Endothelial cell of umbilical vein (primary cell): ENCODE data around the gene CNOT1.

Experiments used
- EZH2 ChIP-seq: IDR thresholded peaks from 2 replicates; pipeline ENCODE4 v1.6.1; 2012; ENCODE audit warnings: borderline replicate concordance, low read depth, mild to moderate bottlenecking, moderate library complexity, low read length, inconsistent platforms; ENCODE audit not compliant: severe bottlenecking
- FOS ChIP-seq: IDR thresholded peaks from 2 replicates; pipeline ENCODE4 v1.6.1; 2011; ENCODE audit warnings: mild to moderate bottlenecking, low read length, moderate library complexity, borderline replicate concordance; ENCODE audit not compliant: insufficient read depth
- POLR2AphosphoS5 ChIP-seq: IDR thresholded peaks from 2 replicates; pipeline ENCODE4 v1.6.1; 2012; ENCODE audit warnings: low read depth, mild to moderate bottlenecking, control low read depth, low read length, moderate library complexity; ENCODE audit not compliant: insufficient read depth
- TF ChIP-seq, protein P1 (sequence below), 2 donors: IDR thresholded peaks; 1 replicate in 1 of 2; 2 replicates in 1 of 2; pipeline ENCODE4 v1.5.1; 2011; ENCODE audit warnings: low read length in 2 of 2, mild to moderate bottlenecking in 2 of 2, moderate library complexity in 2 of 2, control low read depth in 1 of 2, inconsistent platforms in 1 of 2, low read depth in 1 of 2; ENCODE audit not compliant: insufficient read depth in 1 of 2; ENCODE audit errors: extremely low read depth in 1 of 2
- TF ChIP-seq, protein P2 (sequence below): IDR thresholded peaks from 2 replicates; pipeline ENCODE4 v1.6.1; 2011; ENCODE audit not compliant: insufficient read depth, insufficient read length

DNA sequence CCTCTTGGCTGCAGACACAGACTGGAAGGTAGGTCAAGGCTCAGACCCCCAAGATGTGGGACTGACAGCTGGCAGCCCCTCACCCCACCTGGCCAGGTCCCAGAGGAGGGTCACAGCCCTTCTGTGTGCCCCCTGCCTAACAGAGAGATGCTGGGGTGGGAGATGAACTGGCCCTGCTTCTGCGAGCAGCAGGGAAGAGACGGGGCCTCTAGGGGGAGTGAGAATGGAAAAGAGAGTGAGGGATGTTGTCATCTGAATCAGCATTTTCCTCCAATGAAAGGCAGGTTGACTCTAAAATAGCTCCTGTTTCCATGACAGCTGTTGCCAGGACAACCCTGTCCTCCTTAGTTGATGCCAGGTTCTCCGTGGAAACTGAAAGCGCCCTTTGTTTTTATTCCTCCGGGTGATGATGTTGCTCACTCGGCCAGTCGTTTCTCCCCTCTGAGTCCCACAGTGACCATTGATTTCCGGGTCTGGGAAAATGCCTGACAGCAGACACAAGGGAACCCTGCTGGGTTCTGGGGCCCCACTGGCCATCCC lies 134.6 kb downstream of the CNOT1 start:
- TF ChIP-seq, protein P1, sequence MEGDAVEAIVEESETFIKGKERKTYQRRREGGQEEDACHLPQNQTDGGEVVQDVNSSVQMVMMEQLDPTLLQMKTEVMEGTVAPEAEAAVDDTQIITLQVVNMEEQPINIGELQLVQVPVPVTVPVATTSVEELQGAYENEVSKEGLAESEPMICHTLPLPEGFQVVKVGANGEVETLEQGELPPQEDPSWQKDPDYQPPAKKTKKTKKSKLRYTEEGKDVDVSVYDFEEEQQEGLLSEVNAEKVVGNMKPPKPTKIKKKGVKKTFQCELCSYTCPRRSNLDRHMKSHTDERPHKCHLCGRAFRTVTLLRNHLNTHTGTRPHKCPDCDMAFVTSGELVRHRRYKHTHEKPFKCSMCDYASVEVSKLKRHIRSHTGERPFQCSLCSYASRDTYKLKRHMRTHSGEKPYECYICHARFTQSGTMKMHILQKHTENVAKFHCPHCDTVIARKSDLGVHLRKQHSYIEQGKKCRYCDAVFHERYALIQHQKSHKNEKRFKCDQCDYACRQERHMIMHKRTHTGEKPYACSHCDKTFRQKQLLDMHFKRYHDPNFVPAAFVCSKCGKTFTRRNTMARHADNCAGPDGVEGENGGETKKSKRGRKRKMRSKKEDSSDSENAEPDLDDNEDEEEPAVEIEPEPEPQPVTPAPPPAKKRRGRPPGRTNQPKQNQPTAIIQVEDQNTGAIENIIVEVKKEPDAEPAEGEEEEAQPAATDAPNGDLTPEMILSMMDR (IDR thresholded peaks at IDR 0.05; ENCODE audit: extremely low read depth in 1 of 2, insufficient read depth in 1 of 2, low read depth in 1 of 2, low read length in 2 of 2) = peak; percentile 51 to 61
- TF ChIP-seq, protein P2, sequence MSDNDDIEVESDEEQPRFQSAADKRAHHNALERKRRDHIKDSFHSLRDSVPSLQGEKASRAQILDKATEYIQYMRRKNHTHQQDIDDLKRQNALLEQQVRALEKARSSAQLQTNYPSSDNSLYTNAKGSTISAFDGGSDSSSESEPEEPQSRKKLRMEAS = peak; percentile 81
- TF ChIP-seq POLR2AphosphoS5 (no peak), FOS (no peak), EZH2 (no peak)
